DOHH2 (cell line): ENCODE data around the gene HPS3.

ENCODE experiments used
- EZH2phosphoT487 ChIP-seq: fragments of 200-600 bp; sonication (generic); IDR thresholded peaks from 2 replicates; pipeline ENCODE4 v1.6.1; 2017; ENCODE audit warnings: borderline replicate concordance, mild to moderate bottlenecking, antibody characterized with exemption, low read length, moderate library complexity, mixed read lengths
- TF ChIP-seq, protein P1 (sequence below): fragments of 200-600 bp; sonication (generic); IDR thresholded peaks from one replicate; pipeline ENCODE4 v1.5.1; 2014; ENCODE audit warnings: antibody characterized with exemption, mild to moderate bottlenecking, low read depth, low read length; ENCODE audit not compliant: poor library complexity, severe bottlenecking

GRCh38 chr3:149122721-149123578 lies 6.5 kb upstream of the HPS3 start:
- TF ChIP-seq, protein P1, sequence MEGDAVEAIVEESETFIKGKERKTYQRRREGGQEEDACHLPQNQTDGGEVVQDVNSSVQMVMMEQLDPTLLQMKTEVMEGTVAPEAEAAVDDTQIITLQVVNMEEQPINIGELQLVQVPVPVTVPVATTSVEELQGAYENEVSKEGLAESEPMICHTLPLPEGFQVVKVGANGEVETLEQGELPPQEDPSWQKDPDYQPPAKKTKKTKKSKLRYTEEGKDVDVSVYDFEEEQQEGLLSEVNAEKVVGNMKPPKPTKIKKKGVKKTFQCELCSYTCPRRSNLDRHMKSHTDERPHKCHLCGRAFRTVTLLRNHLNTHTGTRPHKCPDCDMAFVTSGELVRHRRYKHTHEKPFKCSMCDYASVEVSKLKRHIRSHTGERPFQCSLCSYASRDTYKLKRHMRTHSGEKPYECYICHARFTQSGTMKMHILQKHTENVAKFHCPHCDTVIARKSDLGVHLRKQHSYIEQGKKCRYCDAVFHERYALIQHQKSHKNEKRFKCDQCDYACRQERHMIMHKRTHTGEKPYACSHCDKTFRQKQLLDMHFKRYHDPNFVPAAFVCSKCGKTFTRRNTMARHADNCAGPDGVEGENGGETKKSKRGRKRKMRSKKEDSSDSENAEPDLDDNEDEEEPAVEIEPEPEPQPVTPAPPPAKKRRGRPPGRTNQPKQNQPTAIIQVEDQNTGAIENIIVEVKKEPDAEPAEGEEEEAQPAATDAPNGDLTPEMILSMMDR = no peak
- no peak for TF ChIP-seq EZH2phosphoT487
